Left renal pelvis (tissue), 4 donors: ENCODE data around the gene ZDHHC24. TPM values are rescaled to one million over a fixed set of nuclear protein-coding genes. Genes with fewer than 3 reads are reported as not detected.
A peak's percentile ranks its signal among the peaks of the same experiment; 100 is the strongest.
"Not testable (repeated sequence)": the region's sequence is repeated elsewhere in the genome, so short reads cannot be mapped to it uniquely, and the experiment has no call there.

Source experiments
- DNase-seq, 4 donors: peaks; one replicate each; pipeline ENCODE4 v3.0.0-alpha.2; 2013; ENCODE audit warnings: low read depth in 4 of 4, low spot score in 3 of 4
- polyA plus RNA-seq, 4 donors: library from polyadenylated mRNA; unstranded; fragments of 120-200 nt; gene quantifications; one replicate each; pipeline ENCODE4 v1.2.1, GENCODE V29; 2013; ENCODE audit not compliant: insufficient read length in 4 of 4

ZDHHC24 gene
- polyA plus RNA-seq: 1 to 10 TPM; 5.9 to 9.8 (median 7.5) TPM

DNA sequence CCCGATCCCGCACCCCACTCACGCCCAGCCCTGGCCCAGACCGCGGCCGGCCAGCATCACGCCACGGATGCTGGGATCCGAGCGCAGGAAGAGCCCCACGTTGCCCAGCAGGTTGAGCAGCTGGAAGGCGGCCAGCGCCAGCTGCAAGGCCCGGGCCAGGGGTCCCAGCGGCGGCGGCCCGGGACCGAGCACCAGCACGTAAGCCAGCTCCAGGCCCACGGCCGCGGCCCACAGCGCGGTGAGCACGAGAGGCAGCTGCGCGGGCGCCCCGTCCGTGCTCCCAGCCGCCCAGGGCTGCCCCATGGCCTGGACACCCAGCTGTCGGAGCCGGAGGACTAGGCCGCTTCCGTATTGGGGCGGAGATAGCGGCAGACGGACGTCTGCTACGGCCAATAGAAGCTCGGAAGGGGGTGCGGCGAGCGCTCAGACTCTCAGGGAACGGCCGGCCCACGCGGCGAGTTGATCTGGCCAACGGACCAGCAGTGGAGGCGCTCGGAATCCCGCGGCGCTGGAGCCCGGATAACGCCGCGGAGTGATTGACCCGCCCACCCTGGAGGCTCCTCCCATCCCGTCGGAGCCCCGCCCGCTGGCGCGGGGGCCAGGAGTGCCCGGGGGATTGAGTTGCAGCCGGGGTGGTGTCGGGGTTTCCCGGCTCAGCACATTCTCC lies at the start of gene ZDHHC24:
TSS of gene ZDHHC24 (minus strand) at position 348 of the 667 bp plus-strand sequence. CDS start at position 303, 45 bp downstream.
- DNase-seq: peak; percentile 80 to 87 (median 84)

DNA sequence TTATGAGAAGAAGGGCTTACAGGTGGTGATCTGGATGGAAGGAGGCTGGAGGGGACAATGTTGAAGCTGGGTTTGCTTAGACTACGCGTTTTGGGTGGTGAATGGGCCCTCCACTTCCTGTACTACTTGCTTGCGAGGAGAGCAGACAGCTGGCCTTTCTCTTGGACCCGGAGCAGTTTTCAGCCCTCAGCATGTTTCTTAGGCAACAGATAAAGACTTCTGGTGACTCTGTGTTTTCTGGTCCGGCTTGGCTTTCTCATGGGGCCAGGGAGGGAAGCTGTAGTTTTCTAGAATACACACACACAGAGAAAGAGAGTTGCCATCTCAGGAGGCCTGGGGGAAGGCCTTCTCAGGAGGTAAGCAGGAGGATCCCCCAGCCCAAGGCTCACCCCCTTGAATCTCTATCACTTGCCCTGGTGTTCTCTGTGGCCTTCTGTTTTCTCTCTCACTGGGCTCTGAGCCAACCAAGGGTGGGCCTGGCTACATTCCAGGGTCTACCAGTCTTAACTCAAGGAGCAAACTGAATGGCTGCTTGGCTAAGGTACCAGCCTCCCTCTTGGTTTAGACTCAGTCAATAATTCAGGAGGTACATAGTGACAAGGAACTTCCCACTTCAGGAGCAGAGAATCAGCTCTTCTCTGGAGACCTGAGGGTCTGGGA lies 49.5 kb upstream of the ZDHHC24 start:
- peak in 1 of 4 donors; percentile 40 for DNase-seq

DNA sequence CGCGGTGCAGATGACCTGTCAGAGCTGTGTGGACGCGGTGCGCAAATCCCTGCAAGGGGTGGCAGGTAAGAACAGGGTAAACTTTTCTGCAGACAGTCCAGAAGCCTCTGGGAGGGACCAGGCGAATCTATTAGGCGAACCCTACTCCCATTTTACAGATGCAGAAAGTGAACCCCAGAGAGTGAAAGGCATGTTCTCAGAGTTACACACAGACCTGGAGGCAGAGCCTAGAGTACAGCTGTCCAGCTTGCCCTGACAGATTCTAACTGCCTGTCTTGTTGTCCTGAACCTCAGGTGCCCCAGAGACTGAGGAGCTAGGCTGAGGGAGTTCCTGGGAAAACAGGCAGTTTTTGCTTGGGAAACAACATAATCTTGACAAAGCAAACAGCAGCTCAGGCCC lies 47.8 kb upstream of the ZDHHC24 start:
- no peak for DNase-seq

DNA sequence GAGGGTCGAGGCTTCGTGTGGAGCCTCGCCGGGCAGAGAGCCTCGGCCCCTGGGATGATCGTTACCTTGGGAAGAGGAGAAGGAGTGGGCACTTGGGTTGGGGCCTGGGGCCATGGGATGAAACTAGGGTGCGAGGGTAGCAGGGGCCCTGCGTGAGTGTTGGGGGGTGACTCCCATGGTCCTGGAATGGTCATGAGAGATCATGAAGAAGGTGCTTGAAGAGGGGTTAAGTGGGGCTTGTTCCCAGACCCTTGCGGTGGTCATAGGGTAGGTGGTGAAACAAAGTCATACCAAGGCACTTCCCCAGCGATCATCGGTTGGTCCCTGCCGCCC lies 47.4 kb upstream of the ZDHHC24 start:
- no peak for DNase-seq

DNA sequence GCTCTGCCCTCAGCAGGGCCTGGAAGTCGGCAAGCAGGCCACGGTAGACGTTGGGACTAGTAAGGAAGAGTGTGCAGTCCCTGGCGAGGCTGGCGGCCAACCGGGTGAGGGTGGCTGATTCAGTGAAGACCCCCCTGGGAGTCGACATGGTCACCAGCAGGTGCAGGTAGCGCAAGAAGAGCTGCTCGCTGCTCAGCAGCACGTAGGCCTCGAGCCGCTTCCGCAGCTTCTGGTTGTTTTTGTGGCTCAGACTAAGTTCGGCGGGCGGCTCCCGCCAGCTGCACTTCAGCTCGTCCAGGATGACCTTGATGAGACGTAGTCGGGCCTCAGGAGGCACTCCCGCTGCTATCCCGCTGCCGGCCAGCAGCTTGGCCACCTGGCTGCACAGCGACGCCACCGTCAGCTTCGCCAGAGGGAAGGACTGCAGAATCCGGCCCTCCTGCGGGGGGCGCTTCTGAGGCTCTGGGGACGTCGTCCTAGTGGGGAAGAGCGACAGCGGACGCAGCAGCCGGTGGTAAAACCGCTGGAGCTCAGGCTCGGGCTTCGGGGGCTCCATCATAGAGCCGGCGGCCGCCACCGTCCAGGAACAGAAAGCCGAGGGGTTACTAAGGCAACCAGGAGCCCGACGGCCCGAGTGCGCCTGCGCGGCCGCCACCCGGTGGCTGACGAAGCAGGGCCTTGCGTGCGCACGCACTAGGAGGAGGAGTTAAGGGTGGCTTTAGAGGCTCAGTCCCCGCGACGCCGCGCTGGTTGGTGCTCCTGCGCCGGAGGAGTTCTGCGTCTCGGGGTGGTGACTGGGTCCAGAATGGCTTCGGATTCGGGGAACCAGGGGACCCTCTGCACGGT lies 46.8 kb upstream of the ZDHHC24 start, which contains the start of the genes CCDC87 and CCS:
TSS of gene CCDC87 (minus strand) at position 607 of the 846 bp plus-strand sequence. CDS start at position 559, 48 bp downstream.
TSS of gene CCS (plus strand) at position 729 of the 846 bp plus-strand sequence. CDS start at position 806, 77 bp downstream.
- peak; percentile 84 to 89 (median 87) for DNase-seq

DNA sequence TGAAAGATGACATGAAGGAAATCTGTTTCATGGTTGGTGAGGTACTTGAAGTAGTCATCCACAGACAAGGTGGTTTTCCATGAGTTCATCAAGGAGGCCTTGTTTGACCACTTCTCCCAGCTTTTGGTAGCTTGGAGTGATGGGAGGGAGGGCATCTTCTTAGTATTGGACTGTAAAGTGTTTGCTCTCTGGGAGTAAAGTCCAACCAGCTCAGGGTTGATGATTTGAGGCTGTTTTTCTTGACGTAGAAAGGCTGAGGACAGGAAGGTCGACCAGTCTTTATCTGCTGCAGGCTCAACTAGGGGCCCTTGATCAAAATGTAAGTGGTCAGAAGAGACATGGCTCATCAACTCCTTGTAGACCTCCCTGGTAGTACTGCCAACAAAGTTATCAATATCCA lies 45.3 kb upstream of the ZDHHC24 start:
- no peak for DNase-seq

DNA sequence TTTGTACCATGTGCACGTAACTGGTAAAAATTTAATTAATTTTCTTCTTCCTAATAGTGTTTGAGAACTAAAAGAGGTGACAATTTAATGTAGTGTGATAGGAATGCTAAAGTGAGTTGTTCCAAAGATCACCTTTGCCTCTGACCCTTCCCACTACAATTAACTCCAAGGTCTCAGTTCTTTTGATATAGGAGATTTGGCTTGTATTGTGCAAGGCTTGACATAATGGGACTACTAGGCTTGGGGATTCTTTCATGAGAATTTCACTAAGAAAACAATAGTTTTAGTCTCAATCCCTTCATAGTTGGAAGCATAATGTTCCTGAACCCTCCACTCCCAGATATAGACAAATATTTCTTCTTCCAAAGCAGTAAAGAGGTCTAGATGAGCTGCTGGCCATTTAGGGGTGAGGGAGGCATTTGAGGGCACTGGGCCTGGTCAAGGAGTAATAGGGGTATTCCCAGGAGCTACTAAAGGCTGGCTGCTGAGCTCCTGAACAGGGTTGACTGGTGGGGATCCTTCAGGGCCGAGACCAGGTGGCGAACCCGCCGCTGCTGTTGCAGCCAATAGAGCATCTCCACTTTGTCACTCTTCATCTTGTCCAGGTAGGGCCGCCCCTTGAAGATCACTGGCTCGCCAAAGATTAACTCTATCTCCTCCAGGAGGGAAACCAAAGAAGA lies 44.3 kb upstream of the ZDHHC24 start:
- DNase-seq: no peak

GRCh38 chr11:66589315-66589714 lies 43.5 kb upstream of the ZDHHC24 start:
- not testable (repeated sequence) for DNase-seq

GRCh38 chr11:66586136-66586535 lies 40.3 kb upstream of the ZDHHC24 start:
- no peak for DNase-seq

DNA sequence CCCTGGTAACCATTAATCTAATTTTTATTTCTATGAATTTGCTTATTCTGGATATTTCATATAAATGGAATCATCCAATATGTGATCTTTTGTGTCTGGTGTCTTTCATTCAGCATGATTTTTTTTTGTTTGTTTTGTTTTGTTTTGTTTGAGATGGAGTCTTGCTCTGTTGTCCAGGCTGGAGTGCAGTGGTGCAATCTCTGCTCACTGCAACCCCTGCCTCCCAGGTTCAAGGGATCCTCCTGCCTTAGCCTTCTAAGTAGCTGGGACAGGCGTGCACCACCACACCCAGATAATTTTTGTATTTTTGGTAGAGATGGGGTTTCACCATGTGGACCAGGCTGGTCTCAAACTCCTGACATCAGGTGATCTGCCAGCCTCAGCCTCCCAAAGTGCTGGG lies 39.6 kb upstream of the ZDHHC24 start:
- not testable (repeated sequence) for DNase-seq

- not testable (repeated sequence) for DNase-seq
Measured at GRCh38 chr11:66582565-66583147, 36.8 kb upstream of the ZDHHC24 start.

GRCh38 chr11:66581261-66581660 lies 35.4 kb upstream of the ZDHHC24 start:
- no peak for DNase-seq

GRCh38 chr11:66580803-66581202 lies 35.0 kb upstream of the ZDHHC24 start:
- no peak for DNase-seq

GRCh38 chr11:66579017-66579606 lies 33.3 kb upstream of the ZDHHC24 start:
- peak; percentile 38 to 56 (median 43) for DNase-seq

GRCh38 chr11:66570850-66571180 lies 25.0 kb upstream of the ZDHHC24 start:
- no peak for DNase-seq

DNA sequence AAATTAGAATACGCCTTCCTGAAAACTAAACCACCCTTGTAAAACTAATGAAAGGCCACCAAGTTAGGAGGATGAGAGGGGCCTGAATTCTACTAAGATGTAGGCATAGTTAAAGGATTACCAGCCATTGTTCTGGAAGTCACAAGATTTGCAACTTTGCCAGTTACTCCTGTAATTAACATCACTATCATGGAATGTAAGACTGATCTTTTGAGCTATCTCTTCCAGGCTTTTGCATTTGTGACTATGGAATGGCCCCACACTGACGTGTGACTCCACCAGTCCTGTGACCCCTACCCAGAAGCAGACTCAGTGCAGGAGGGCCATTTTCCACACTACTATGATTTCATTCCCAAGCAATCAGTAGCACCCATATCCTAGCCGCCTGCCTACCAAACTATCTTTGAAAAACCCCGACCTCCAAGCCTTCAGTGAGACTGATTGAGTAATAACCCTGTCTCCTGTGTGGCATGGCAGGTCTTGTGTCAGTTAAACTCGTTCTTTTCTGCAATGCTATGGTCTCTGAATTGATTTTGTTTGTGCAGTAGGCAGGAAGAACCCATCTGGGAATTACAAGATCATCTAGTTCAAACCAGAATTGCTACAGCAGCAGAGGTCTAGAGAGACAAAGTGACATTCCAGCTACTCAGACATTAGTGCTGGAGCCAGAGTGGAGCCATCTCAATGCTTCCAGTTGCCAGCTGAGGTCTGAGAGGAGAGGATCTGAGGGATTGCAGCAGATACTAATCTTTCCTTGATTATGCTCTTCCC lies 24.4 kb upstream of the ZDHHC24 start:
- DNase-seq: no peak

DNA sequence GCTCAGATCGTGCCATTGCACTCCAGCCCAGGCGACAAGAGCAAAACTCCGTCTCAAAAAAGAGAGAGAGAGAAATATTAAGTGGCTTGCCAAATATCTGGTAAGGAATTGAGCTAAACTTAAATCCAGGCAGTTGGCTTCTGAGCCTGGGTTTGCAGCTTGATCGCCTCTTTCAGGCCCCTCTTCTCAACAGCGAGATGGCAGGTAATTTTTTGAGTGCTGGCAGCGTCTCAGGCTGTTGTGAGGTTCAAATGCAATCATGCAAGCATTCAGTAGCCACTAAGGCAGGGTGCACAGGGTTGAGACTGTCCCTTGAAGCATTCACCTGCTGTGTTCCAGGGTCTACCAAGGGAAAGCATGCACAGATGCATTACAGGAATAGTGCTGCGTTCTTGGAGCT lies 23.2 kb upstream of the ZDHHC24 start:
- no peak for DNase-seq

DNA sequence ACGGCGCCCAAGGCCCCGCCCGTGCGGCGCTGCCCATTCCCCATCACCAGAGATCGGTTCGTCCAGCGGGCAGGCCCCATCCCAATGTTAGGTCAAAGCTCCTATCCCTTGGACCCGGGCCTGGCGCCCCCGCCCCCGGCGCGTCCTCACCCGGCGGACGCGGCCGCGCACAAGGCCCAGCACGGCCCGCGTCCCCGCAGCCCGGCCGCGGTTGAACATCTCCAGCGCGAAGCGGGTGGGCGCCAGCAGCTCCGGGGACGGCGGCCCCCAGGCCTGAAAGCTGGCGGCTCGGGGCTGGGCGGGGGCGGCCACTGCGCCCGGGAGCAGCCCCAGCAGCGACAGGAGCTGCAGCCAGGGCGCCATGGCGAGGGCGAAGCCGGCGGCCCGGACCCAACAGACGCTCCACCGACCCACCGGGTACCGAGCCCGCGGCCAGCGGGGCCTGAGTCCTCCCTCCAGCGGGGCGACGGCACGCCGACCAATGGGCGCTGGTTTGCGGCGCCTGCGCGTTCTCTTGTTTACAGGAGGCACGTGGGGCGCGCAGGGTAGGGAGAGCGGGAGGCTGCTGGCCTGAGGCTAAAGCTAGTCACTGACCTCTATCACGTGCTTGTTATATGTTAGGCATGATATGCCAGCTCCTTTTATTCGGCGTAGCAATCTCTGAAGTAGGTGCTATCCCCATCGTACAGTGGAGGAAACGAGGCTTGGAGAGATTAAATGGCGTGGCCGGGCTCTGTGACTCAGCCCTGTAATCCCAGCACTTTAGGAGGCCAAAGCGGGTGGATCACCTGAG lies 22.5 kb upstream of the ZDHHC24 start, which contains the start of gene CTSF:
TSS of gene CTSF (minus strand) at position 483 of the 793 bp plus-strand sequence. CDS start at position 363, 120 bp downstream.
- peak in 3 of 4 donors; percentile 42 to 60 (median 60) for DNase-seq
